C1 segment of cervical spinal cord (tissue), 14 donors: ENCODE results near the gene CUL9.

ENCODE experiments used
- DNase-seq, 14 donors: peaks; one replicate each; lab custom pipeline; 2025; lab: John Stamatoyannopoulos, UW

Gene CUL9

DNA sequence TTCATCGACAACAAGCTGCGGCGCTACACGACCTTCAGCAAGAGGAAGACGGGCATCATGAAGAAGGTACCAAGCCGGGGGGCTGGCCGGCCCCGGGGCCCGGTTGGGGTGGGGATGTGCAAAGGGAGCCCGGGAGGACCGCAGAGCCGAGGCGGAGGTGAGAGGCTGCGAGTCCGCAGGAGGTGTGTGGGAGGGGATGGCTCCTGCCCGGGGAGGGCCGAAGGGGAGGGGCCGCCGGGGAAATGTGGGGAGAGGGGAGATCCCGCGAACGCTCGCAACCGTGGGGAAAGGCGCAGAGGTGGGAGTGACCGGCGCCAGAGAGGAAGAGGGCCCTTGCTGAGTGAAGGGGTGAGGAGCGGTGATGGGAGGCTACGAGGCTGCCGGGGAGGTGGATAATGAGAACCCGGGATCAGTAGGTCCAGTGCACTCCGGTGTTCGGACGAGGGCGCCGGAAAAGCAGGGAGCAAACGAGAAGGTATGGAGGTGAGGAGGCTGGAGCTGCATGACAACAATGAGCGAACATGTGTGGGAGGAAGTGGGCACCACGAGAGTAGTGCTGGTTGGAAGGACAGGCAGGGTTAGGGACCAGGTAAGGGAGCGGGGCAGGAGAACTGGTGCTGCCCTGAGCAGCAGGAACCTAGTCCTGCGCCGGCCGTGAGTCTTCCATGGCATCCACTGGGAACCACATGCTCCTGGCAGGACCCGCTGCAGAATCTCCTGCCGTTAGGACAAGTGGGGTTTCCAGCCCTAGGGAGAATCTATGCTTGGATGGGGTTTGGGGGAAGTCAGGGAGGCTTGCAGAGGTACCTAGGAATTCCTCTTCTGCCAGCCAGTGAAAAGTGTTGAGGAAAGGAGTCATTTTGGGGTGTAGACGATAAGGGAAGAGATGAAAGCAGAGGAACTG lies 9.6 kb upstream of the CUL9 start:
- DNase-seq = peak in 11 of 14 donors; percentile 13 to 64 (median 47)

DNA sequence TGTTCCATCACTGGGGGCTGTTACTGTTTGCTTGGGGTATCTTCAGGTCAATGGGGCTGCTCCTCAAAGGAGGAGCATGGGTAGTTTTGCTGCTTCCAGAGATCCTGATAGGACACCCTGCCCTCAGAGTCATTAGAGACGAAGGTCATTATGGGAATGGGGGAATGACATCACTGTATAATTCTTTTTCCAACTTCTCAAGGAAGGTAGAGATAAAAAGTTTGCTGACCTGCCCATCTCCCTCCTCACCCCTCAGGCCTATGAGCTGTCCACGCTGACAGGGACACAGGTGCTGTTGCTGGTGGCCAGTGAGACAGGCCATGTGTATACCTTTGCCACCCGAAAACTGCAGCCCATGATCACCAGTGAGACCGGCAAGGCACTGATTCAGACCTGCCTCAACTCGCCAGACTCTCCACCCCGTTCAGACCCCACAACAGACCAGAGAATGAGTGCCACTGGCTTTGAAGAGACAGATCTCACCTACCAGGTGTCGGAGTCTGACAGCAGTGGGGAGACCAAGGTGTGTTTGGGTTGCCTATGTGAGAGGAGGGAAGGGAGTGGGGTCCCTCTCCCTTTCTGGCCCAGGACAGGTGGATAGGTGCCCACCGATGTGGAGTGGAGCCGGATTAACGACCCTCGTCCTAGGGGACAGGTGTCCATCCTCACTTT lies 8.3 kb upstream of the CUL9 start:
- DNase-seq = no peak

DNA sequence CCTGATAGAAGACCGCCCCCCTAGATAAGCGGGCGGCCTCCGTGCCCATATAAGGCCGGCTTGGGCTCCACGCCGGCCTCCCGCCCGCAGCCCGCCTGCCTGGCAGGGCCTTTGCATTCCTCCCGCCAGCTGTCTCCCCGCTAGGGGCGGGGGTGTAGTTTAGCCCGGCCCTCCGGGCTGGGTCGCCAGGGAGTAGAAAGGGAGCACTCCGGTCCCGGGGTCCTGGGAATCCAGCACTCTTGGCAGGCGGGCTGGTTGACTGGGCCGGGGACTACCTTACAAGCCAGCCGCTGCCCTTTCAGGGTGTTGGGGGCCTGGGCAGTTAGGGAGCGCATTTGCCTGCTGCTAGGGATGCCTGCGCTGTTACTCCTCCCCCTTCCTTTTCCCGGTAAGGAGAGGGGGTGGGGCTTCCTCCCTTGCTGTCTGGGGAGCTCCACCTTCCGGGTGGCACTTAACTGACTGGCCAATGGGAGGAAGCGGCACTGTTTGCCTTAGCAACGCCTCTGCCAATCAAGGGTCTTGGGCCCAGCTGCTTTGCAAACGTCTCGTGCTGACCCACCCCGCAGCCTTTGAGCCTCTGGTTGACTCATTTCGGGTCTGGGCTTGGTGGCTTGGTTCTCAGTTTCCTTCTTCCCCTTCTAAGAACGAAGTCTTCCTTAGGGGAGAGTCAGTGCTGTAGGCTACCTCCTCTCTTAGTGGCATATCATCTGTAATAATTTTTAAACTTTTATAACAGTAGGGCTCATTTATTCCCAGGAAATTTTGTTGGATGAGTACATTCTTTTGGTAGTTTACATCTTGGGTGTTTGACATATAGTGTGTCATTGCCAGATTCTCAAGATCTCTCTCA lies 7.5 kb upstream of the CUL9 start:
- DNase-seq = peak; percentile 69 to 98 (median 92)

DNA sequence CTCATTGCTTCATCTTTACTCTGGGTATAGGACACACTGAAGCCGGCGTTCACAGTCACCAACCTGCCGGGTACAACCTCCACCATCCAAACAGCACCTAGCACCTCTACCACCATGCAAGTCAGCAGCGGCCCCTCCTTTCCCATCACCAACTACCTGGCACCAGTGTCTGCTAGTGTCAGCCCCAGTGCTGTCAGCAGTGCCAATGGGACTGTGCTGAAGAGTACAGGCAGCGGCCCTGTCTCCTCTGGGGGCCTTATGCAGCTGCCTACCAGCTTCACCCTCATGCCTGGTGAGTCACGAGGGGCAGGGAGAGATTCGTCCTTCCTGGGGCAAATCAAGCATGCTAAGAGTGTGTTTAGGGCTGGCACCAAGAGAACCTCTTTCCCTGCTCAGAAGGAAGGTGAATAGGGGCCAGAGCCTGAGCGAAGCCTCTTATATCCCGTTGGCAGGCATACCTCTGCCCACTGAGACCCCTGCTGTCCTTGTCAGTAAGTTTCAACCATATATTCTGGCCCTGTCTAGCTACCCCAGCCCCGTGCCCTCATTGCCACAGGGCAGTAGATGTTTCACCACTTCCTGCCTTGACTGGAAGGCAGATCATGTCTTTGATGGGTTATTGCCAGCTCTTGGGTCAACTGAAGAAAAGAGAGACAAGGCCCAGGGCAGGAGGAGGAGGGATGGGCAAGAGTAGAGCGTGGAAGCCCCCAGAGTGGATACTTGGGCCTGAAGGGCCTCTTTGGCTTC lies 6.1 kb upstream of the CUL9 start:
- no peak for DNase-seq

DNA sequence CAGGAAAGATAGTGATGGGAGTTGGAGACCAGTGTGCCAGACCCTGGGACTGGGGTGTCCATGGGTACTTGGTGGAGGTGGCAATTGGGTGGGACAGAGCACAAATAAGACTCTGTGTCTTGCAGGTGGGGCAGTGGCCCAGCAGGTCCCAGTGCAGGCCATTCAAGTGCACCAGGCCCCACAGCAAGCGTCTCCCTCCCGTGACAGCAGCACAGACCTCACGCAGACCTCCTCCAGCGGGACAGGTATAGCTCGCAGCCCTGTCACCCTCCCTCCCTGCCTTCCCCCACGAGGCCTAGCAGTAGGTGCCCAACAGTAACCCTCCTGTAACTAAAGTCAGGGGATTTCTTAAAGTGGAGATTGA lies 5.6 kb upstream of the CUL9 start:
- DNase-seq = no peak

DNA sequence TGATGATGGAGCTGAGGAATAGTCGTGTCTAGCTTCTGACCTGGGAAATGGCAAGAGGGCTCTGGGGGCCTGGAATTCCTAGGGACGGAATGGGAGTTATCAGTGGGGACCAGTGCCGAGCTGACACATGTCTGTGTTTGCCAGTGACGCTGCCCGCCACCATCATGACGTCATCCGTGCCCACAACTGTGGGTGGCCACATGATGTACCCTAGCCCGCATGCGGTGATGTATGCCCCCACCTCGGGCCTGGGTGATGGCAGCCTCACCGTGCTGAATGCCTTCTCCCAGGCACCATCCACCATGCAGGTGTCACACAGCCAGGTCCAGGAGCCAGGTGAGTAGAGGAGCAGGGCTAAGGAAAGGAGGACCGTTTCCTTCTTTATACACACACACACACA lies 3.8 kb upstream of the CUL9 start:
- DNase-seq = no peak

DNA sequence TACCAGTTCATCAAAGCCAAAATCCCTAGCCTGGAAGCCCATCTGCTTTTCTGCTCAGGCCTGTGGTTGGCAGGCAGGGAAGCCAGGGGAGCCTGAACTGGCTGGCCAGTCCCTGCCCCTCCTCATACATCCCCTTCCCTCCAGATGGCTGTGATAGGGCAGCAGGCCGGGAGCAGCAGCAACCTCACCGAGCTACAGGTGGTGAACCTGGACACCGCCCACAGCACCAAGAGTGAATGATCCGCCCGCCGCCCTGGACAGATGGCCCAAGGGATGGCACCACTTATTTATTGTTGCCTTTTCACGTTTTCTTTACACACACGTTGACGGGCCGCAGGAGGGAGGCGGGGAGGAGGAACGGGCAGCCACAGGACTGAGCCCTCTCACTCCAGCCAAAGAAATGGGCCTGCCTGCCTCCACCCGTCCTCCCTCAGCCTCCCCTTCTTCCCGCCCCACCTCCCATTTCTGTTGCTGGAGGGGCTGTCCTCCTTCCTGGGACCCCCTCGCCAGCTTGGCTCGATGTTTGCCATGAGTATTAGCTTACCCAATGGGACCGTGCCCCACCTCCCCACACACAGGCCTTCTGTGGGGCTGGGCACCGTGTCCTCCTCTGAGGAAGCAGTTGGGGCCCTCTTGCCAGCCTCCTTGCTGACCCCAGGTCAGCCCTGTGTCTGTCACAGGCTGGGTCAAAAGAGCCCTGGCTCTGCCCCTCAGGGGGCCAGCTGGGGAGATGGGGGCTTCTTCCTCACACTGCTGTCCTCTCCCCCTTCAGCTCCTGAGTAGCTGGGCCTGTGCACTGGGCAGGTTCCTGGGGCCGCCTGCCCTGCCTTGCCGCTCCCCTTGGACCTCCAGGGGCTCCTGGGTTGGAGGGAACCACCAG lies 2.8 kb upstream of the CUL9 start:
- DNase-seq = no peak

DNA sequence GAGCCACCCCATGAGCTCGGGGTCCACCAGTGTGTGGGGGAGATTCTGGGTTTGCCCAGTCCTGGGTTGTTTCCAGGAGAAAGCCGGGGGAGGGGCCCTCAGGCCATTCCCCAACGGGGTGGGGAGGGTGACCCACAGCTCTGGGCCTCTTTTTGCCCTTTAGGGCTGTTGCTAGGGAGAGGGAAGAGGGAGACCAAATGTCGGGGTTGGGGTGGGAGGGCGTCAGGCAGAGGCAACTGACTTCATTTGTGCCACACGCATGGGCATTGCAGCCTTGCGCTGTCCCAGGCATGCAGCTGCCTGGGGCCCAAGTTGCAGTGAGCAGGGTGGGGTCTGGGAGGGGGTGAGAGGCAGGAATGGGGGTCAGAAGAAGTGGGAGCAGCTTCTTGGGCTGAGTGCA lies 1.9 kb upstream of the CUL9 start:
- no peak for DNase-seq

DNA sequence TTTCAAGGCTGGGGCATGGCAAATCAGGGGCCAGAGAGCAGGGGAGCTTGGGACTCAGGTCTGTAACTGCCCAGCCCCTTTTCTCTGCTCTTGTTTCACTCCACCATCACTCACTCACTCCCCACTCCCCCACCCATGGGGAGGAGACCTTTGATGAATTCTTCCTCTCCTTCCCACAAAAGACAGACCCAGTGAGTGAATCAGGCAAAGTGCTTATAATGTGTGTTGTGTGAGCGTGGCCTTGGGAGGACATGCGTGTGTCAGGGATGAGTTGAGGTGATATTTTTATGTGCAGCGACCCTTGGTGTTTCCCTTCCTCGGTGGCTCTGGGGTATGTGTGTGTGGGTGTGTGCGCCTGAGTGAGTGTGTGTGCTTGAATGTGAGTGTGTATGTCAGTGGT lies 1.0 kb upstream of the CUL9 start:
- DNase-seq = no peak

DNA sequence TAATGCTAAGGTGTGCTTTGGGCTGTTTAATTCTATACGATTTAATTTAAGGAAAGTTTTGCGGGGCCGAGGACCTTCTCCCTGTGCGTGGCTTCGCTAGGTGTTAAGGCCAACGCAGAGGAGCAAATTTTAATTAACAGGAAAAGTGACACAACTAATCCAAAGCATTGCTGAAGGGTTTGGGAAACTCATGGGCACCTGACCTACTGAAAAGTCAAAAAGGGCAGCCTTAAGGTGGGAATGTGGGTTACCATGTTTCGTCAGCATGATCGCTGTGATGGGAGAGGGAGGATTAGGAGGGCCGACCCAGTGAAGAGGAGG lies 415 bp upstream of the CUL9 start:
- DNase-seq = no peak

DNA sequence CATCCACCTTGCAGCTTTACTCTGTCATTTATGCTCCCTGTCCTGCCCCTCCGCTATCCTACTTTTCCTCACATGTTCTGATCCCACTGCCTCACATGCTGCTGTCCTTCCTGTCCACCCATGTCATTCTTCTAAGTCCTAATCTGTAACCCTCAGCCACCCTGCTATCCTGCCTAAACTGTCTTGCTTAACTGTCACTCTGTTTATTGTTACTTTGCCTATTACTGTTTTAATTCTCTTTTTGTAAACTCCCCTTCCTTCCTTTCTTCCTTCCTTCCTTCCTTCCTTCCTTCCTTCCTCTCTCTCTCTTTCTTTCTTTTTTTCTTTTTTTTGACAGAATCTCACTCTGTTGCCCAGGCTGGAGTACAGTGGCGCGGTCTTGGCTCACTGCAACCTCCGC lies 1.4 kb downstream of the CUL9 start:
- no peak for DNase-seq

DNA sequence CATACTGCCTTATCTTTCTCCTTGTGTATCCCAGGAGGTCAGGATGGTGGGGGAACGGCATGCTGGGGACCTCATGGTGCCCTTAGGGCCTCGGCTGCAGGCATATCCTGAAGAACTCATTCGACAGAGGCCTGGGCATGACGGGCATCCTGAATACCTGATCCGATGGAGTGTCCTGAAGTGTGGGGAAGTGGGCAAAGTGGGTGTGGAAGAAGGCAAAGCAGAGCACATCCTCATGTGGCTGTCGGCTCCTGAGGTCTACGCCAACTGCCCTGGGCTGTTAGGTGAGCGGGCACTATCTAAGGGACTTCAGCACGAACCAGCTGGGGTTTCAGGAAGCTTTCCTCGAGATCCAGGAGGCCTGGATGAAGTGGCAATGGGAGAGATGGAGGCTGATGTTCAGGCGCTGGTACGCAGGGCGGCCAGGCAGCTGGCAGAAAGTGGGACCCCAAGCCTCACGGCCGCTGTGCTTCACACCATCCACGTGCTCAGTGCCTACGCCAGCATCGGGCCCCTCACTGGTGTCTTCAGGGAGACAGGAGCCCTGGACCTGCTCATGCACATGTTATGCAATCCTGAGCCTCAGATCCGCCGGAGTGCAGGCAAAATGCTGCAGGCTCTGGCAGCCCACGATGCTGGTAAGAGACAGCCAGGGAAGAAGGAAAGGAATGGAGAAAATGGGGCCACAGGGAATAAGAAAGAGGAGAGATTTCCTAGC lies 2.4 kb downstream of the CUL9 start:
- DNase-seq = no peak

DNA sequence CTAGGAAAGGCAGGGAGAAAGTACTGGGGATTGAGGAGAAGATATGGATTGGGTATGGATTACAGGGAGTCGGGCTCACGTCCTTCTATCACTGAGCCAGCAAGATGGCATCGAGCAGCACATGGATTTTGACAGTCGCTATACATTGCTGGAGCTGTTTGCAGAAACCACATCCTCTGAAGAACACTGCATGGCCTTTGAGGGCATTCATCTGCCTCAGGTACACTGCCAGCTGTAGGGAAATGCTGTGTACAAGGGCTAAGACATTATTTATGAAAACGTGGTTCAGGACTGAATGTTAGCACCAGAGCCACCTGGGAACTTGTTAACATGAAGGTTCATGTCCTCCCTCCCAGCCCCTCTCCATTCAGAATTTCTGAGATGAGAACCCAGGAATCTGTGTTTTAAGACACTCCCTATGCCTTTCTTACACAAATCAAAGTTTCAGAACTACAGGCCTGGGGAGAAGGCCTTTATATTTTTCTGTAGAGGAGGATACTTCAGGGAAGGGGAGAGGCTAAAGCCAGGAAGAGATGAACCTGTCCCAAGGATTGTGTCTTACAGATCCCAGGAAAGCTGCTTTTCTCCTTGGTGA lies 3.5 kb downstream of the CUL9 start:
- no peak for DNase-seq

DNA sequence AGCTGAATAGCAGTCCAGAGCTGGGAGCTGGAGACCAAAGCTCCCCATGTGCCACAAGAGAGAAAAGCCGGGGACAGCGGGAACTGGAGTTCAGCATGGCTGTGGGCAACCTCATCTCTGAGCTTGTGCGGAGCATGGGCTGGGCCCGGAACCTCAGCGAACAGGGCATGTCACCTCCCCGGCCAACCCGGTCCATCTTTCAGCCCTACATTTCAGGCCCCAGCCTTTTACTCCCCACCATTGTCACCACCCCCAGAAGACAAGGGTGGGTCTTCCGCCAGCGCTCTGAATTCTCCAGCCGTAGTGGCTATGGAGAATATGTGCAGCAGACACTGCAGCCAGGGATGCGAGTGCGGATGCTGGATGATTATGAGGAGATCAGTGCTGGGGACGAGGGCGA lies 4.0 kb downstream of the CUL9 start:
- DNase-seq = no peak

DNA sequence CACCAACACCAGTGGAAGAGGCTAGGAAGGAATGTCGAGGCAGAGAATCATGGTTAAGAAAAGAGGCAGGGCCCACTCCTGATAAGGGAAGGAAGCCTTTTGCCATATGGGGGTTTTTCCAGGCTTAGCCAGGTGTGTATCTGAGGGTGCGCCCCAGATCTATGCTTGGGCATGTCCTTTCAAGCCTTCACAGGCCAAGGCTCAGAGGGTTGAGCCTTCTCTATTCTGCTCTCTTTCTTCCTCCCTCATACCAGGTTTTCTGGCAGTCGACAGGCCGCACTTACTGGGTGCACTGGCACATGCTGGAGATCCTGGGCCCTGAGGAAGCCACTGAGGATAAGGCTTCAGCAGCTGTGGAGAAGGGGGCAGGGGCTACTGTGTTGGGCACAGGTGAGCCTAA lies 4.7 kb downstream of the CUL9 start:
- no peak for DNase-seq

DNA sequence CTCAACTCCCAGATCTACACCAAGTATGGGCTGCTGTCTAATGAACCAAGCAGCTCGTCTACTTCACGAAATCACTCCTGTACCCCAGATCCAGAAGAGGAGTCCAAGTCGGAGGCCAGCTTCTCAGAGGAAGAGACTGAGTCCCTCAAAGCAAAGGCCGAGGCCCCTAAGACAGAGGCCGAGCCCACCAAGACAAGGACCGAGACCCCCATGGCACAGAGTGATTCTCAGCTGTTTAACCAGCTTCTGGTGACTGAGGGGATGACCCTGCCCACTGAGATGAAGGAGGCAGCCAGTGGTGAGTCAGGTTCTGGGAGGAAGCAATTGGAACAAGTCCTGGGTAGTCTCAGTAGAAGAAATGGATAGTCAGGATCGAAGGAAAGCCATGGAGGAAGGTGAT lies 5.8 kb downstream of the CUL9 start:
- DNase-seq = no peak

DNA sequence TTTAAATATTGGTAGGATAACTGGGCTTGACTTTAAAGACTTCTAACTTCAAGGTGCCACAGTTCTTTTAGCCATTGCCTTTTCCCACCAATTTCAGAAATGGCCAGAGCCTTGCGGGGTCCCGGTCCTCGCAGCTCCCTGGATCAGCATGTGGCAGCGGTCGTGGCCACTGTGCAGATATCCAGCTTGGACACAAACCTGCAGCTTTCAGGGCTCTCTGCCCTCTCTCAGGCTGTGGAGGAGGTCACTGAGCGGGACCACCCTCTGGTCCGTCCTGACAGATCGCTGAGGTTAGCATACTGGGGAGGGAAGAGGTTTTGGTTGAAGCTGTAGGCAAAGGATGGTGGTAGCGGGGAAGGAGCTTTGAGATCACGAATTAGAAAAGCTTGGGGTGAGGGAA lies 6.4 kb downstream of the CUL9 start:
- no peak for DNase-seq

DNA sequence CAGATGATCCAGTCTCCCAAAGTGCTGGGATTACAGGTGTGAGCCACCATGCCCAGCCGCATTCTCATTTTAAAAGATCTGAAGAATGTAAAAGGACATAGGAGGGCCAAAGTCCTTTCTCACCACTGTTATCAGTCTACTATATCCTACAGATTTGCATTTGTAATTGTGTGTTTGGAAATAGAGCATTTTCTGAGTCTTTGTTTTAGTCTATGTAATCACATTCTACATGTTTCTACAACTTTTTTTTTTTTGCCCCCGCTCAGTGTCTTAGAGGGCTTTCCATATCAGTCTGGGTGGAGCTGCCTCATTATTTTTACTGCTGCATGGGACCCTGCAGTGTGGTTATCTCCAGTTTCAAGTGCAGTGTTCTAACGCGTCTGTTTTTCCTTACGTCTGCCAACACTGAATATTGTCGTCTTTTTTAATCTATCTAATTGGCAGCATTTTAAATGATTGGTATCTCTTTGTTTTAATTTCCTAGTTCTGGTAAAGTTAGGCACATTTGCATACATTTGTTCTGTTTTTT lies 7.8 kb downstream of the CUL9 start:
- no peak for DNase-seq

DNA sequence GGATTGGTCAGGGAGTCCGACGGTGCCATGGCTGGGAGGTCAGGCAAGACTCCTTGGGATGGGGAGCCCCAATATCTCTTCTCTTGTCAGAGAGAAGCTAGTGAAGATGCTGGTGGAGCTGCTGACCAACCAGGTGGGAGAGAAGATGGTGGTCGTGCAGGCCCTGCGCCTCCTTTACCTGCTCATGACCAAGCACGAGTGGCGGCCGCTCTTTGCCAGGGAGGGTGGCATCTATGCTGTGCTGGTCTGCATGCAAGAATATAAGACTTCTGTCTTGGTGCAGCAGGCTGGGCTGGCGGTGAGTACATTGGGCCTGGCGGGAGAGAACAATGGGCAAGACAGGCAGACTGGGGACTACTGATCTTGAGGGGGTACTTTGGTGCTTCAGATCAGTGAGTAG lies 10.9 kb downstream of the CUL9 start:
- no peak for DNase-seq

DNA sequence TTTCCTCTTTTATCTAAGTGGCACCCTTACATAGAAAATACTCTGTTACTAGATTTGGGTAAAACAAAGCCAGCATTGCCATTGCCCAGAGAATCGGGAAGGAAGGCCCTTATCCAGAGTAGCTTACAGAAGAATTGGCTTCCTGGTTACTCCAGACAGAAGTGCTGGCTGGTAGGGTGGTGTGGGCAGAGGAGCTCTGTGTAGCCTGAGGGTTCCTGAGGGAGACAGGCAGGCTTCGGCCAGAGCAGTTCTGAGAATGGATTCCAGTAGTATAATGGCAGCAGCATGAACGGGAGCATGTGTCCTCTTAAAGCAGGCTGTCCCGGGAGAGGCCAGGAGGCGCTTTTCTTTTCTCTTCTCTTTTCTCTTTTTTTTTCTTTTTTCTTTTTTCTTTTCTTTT lies 11.9 kb downstream of the CUL9 start:
- DNase-seq = no peak
